ENCODE results near the gene TFPT. TPM values are rescaled to one million over a fixed set of nuclear protein-coding genes. Genes with fewer than 3 reads are reported as not detected.
A peak's percentile ranks its signal among the peaks of the same experiment; 100 is the strongest.

The TFPT gene
- total and polyA plus RNA-seq, 2 of the 13 experiments (the other 11 are each of a cell fraction or from before 2014, with no cell fraction given) = 8.4 to 10.7 TPM

- TF ChIP-seq ZNF605 (CRISPR knock-in tag; IDR thresholded peaks at IDR 0.05) (no peak), MNT (IDR thresholded peaks at IDR 0.05) (peak; percentile 11; the same call in 1 of the 2 replicates), ZNF20 (CRISPR knock-in tag; IDR thresholded peaks at IDR 0.05) (no peak), EZH2 (conservative IDR thresholded peaks at IDR 0.05; ENCODE audit: low read depth, low read length) (no peak), RAD21 (CRISPR knock-in tag; IDR thresholded peaks at IDR 0.05) (no peak), ZNF232 (CRISPR knock-in tag; IDR thresholded peaks at IDR 0.05; ENCODE audit: borderline replicate concordance) (no peak), FOXM1 (CRISPR knock-in tag; IDR thresholded peaks at IDR 0.05) (no peak), ZNF883 (CRISPR knock-in tag; IDR thresholded peaks at IDR 0.05; ENCODE audit: not compliant biosample characterization) (peak; percentile 42), RFX3 (CRISPR knock-in tag; IDR thresholded peaks at IDR 0.05) (no peak), ATF4 (CRISPR knock-in tag; IDR thresholded peaks at IDR 0.05) (peak in 1 of 2 experiments; percentile 51; a peak in 1 of 4 replicates), ZSCAN30 (CRISPR knock-in tag; IDR thresholded peaks at IDR 0.05) (no peak), ZNF407 (CRISPR knock-in tag; IDR thresholded peaks at IDR 0.05; ENCODE audit: not compliant biosample characterization) (no peak), ZNF34 (CRISPR knock-in tag; IDR thresholded peaks at IDR 0.05; ENCODE audit: borderline replicate concordance) (0 out of 2 replicates have a peak, but pooled peaks have one; percentile 48)
Observed at GRCh38 chr19:54102421-54103169, 12.9 kb downstream of the TFPT start, which contains the start of gene NDUFA3 (continued).
